ENCODE results near the gene GRM8. TPM values are rescaled to one million over a fixed set of nuclear protein-coding genes. Genes with fewer than 3 reads are reported as not detected.

Gene GRM8
- total and polyA plus RNA-seq, 4 donors = 0.28 to 4.9 (median 2.8) TPM

GRCh38 chr7:127258111-127258510 lies 5.4 kb upstream of the GRM8 start:
- peaks cover 0 to 3% (median under 1%) of the 10 kb centered on the region in 4 donors for H3K4me1 ChIP-seq (ENCODE audit: control insufficient read depth in 4 of 4, insufficient read depth in 4 of 4, low read length in 3 of 4)
- no peaks in the 10 kb centered on the region for H3K27me3 ChIP-seq (ENCODE audit: control insufficient read depth in 4 of 4, insufficient read depth in 4 of 4, low read length in 3 of 4)
- H3K9me3 ChIP-seq (ENCODE audit: control insufficient read depth in 4 of 4, low read length in 3 of 4) = no peaks in the 10 kb centered on the region
- no peak overlapping the region for H3K9ac ChIP-seq (ENCODE audit: low read depth in 1 of 2, low read length in 2 of 2)
- no peak overlapping the region for H3K4me3 ChIP-seq (ENCODE audit: low read depth in 1 of 3, low read length in 3 of 3)
- no peak for DNase-seq (ENCODE audit: low spot score)
- H3K36me3 ChIP-seq (ENCODE audit: control insufficient read depth in 4 of 4, insufficient read depth in 3 of 4, low read depth in 1 of 4, low read length in 3 of 4) = no peaks in the 10 kb centered on the region
- WGBS = 64% methylated on average over 6 of the region's 6 CpGs
- H3K27ac ChIP-seq (ENCODE audit: low read depth in 1 of 2, low read length in 2 of 2) = no peak overlapping the region
- TF ChIP-seq FOXA1 (IDR thresholded peaks at IDR 0.05) (no peak), RAD21 (IDR thresholded peaks at IDR 0.05) (no peak), RXRA (IDR thresholded peaks at IDR 0.05) (no peak), JUND (IDR thresholded peaks at IDR 0.05) (no peak), EGR1 (IDR thresholded peaks at IDR 0.05; ENCODE audit: low read depth in 2 of 2) (no peak), CTCF (IDR thresholded peaks at IDR 0.05; ENCODE audit: low read depth, low read length, missing input control) (no peak), GABPA (IDR thresholded peaks at IDR 0.05 in 1 of 2, conservative IDR thresholded peaks at IDR 0.05 in 1 of 2) (no peak), FOXA2 (IDR thresholded peaks at IDR 0.05) (no peak)
- TF ChIP-seq, protein P1, sequence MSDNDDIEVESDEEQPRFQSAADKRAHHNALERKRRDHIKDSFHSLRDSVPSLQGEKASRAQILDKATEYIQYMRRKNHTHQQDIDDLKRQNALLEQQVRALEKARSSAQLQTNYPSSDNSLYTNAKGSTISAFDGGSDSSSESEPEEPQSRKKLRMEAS (IDR thresholded peaks at IDR 0.05) = no peak

DNA sequence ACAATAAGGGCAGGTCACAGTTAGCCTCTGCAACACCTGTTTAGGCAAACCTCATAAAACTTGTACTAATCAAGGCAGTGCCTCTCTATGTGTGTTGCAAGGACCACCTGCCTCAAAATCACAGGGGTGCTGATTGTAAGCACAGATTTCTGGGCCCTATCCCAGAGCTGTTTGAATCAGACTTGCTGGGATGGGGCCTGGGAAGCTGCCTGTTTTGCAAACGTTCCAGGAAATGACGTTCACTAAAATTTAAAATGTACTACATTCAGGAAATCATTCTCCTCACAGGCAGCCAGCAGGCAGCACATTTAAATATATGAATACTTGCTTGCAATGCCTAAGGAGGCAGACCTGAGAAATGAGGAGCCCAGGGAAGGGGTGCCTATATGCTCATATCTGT lies 4.3 kb upstream of the GRM8 start:
- Histone ChIP-seq H3K27me3 (ENCODE audit: control insufficient read depth in 4 of 4, insufficient read depth in 4 of 4, low read length in 3 of 4) (no peaks in the 10 kb centered on the region), H3K27ac (ENCODE audit: low read depth in 1 of 2, low read length in 2 of 2) (no peak overlapping the region), H3K36me3 (ENCODE audit: control insufficient read depth in 4 of 4, insufficient read depth in 3 of 4, low read depth in 1 of 4, low read length in 3 of 4) (no peaks in the 10 kb centered on the region), H3K4me3 (ENCODE audit: low read depth in 1 of 3, low read length in 3 of 3) (no peak overlapping the region), H3K9ac (ENCODE audit: low read depth in 1 of 2, low read length in 2 of 2) (no peak overlapping the region), H3K9me3 (ENCODE audit: control insufficient read depth in 4 of 4, low read length in 3 of 4) (no peaks in the 10 kb centered on the region), H3K4me1 (ENCODE audit: control insufficient read depth in 4 of 4, insufficient read depth in 4 of 4, low read length in 3 of 4) (peaks cover 0 to 9% (median 7%) of the 10 kb centered on the region in 4 donors)
- no peak for DNase-seq (ENCODE audit: low spot score)
- 36% methylated on average over 2 of the region's 2 CpGs for WGBS
- TF ChIP-seq RXRA (IDR thresholded peaks at IDR 0.05) (no peak), HNF4A (conservative IDR thresholded peaks at IDR 0.05) (no peak), FOXA2 (IDR thresholded peaks at IDR 0.05) (no peak), RAD21 (IDR thresholded peaks at IDR 0.05) (no peak), FOXA1 (IDR thresholded peaks at IDR 0.05) (no peak), TAF1 (conservative IDR thresholded peaks at IDR 0.05) (no peak), GABPA (IDR thresholded peaks at IDR 0.05 in 1 of 2, conservative IDR thresholded peaks at IDR 0.05 in 1 of 2) (no peak), EGR1 (IDR thresholded peaks at IDR 0.05; ENCODE audit: low read depth in 2 of 2) (no peak), CTCF (IDR thresholded peaks at IDR 0.05; ENCODE audit: low read depth, low read length, missing input control) (no peak)
- TF ChIP-seq, protein P1 (IDR thresholded peaks at IDR 0.05) = no peak
- TF ChIP-seq, protein P2, sequence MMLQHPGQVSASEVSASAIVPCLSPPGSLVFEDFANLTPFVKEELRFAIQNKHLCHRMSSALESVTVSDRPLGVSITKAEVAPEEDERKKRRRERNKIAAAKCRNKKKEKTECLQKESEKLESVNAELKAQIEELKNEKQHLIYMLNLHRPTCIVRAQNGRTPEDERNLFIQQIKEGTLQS (IDR thresholded peaks at IDR 0.05) = no peak
- TF ChIP-seq, protein P3, sequence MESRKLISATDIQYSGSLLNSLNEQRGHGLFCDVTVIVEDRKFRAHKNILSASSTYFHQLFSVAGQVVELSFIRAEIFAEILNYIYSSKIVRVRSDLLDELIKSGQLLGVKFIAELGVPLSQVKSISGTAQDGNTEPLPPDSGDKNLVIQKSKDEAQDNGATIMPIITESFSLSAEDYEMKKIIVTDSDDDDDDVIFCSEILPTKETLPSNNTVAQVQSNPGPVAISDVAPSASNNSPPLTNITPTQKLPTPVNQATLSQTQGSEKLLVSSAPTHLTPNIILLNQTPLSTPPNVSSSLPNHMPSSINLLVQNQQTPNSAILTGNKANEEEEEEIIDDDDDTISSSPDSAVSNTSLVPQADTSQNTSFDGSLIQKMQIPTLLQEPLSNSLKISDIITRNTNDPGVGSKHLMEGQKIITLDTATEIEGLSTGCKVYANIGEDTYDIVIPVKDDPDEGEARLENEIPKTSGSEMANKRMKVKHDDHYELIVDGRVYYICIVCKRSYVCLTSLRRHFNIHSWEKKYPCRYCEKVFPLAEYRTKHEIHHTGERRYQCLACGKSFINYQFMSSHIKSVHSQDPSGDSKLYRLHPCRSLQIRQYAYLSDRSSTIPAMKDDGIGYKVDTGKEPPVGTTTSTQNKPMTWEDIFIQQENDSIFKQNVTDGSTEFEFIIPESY (IDR thresholded peaks at IDR 0.05) = no peak
